Psoas muscle (tissue), 8 donors: ENCODE measurements around the gene TRAK1. TPM values are rescaled to one million over a fixed set of nuclear protein-coding genes. Genes with fewer than 3 reads are reported as not detected.

Experiments used
- ATAC-seq, 4 donors: fragments of 200-7000 bp; cut with Tn5 transposase; one replicate each; pipeline ENCODE4 v1.9.1; 2020; ENCODE audit warnings: moderate library complexity in 3 of 4, mild to moderate bottlenecking in 2 of 4
- DNase-seq, 2 donors: peaks; one replicate each; pipeline ENCODE4 v3.0.0-alpha.2; 2020
- H3K27ac ChIP-seq: fragments of 200-600 bp; one replicate; pipeline ENCODE4 v1.8.0; 2022
- H3K27me3 ChIP-seq, 3 donors: fragments of 200-600 bp in 1 of 3; one replicate each; pipeline versions ENCODE4 v1.6.1 to v1.8.0; 2013 to 2022; ENCODE audit warnings: low read length in 2 of 3, mild to moderate bottlenecking in 2 of 3, moderate library complexity in 1 of 3; ENCODE audit not compliant: insufficient read depth in 3 of 3
- H3K36me3 ChIP-seq, 2 donors: fragments of 200-600 bp in 1 of 2; one replicate each; pipeline versions ENCODE4 v1.6.1 to v1.8.0; 2013 to 2022; ENCODE audit warnings: low read depth in 1 of 2, mild to moderate bottlenecking in 1 of 2, moderate library complexity in 1 of 2; ENCODE audit not compliant: insufficient read depth in 1 of 2
- H3K4me1 ChIP-seq: fragments of 200-600 bp; one replicate; pipeline ENCODE4 v1.8.0; 2022
- H3K4me3 ChIP-seq: fragments of 200-600 bp; one replicate; pipeline ENCODE4 v1.8.0; 2022; ENCODE audit warnings: mild to moderate bottlenecking
- H3K9me3 ChIP-seq: fragments of 200-600 bp; one replicate; pipeline ENCODE4 v1.8.0; 2022
- CTCF ChIP-seq: fragments of 200-600 bp; IDR thresholded peaks from one replicate; pipeline ENCODE4 v1.8.0; 2022; ENCODE audit warnings: antibody characterized with exemption
- WGBS, 3 donors: extraction: QIAGEN DNeasy Blood & Tissue Kit; methylation state at CpG; one replicate each; pipeline versions ENCODE4 v1.1.6 to v1.1.7; 2013; 5-methylcytosine and 5-hydroxymethylcytosine counted together
- intact Hi-C, 2 donors: fragments of 100-400 bp; cut with DNase I; formaldehyde crosslinking; loops; one replicate each; pipeline versions ENCODE4 v1.11.0 to v1.14.2; 2022
- polyA plus RNA-seq, 3 donors: library from polyadenylated mRNA; stranded (reverse); fragments of 200-250 nt; gene quantifications; one replicate each; pipeline ENCODE4 v1.2.3, GENCODE V29; 2013
- total RNA-seq, 4 donors: library from RNA; stranded (reverse); fragmentation: NEBNext Ultra II Directional in 2 of 4; extraction: Animal tissue kit (Norgen Biotek cat#: 25700) in 2 of 4; gene quantifications; one replicate each; pipeline versions ENCODE4 v1.2.1 to v1.2.4, GENCODE V29; 2021 to 2023
- donor health status: healthy with polysubstance abuse.
- donor health status: DM: no; HTN: no; CAD: no; lungs with moderate emphysema.
- donor health status: Bipolar disorder and iron deficiency.
- donor health status: healthy.
- donor health status: DM: yes; HTN: yes; CAD: no.
- donor health status: DM: no; HTN: no; CAD: no.
- donor health status: DM: no; HTN: no; CAD: no.
- donor health status: DM: yes; HTN: yes; CAD: no.

Gene TRAK1
- total and polyA plus RNA-seq, 7 donors = 30.8 to 128 (median 94.8) TPM

GRCh38 chr3:42226470-42227425 is 135.6 kb downstream of the TRAK1 start:
- peaks cover 14% of the 10 kb centered on the region for H3K4me1 ChIP-seq
- intact Hi-C loops = loop anchor here (5.0 to 10.0 kb wide), 2 partner anchors 316 to 332 kb away; no protein-coding TSS in a partner anchor
- no peak for TF ChIP-seq CTCF
- ATAC-seq = no peak
- no peaks in the 10 kb centered on the region for H3K9me3 ChIP-seq
- WGBS, 3 donors = 74 to 81% (median 81%) methylated on average over 11 of the region's 11 CpGs
- no peak overlapping the region for H3K4me3 ChIP-seq
- DNase-seq = no peak
- H3K36me3 ChIP-seq = peaks cover 3 to 19% of the 10 kb centered on the region in 2 donors
- no peaks in the 10 kb centered on the region for H3K27me3 ChIP-seq
- no peak overlapping the region for H3K27ac ChIP-seq

- no peak for ATAC-seq
- Histone ChIP-seq H3K27ac (no peak overlapping the region), H3K4me3 (no peak overlapping the region), H3K36me3 (peaks cover 0 to 6% of the 10 kb centered on the region in 2 donors), H3K9me3 (no peaks in the 10 kb centered on the region), H3K27me3 (no peaks in the 10 kb centered on the region), H3K4me1 (peaks cover 14% of the 10 kb centered on the region)
- 36 to 48% (median 38%) methylated on average over 5 of the region's 5 CpGs for WGBS, 3 donors
- no peak for DNase-seq
- intact Hi-C loops = loop anchor here (5.0 to 10.0 kb wide), 2 partner anchors 314 to 334 kb away; no protein-coding TSS in a partner anchor
- no peak for TF ChIP-seq CTCF
Measured at GRCh38 chr3:42228796-42229195, 137.6 kb downstream of the TRAK1 start.

GRCh38 chr3:42229266-42229941 is 138.2 kb downstream of the TRAK1 start:
- Histone ChIP-seq H3K4me3 (no peak overlapping the region), H3K27me3 (peaks cover 0 to 1% (median 0%) of the 10 kb centered on the region in 3 donors), H3K9me3 (no peaks in the 10 kb centered on the region), H3K4me1 (peaks cover 8% of the 10 kb centered on the region), H3K36me3 (no peaks in the 10 kb centered on the region), H3K27ac (no peak overlapping the region)
- no peak for DNase-seq
- no peak for TF ChIP-seq CTCF
- intact Hi-C loops = loop anchor here (5.0 to 10.0 kb wide), 2 partner anchors 313 to 335 kb away; no protein-coding TSS in a partner anchor
- ATAC-seq = peak in 1 of 4 donors; percentile 19
- WGBS, 3 donors = 29 to 42% (median 32%) methylated on average over 5 of the region's 5 CpGs

- Histone ChIP-seq H3K4me3 (no peak overlapping the region), H3K27me3 (peaks cover 0 to 6% (median 0%) of the 10 kb centered on the region in 3 donors), H3K36me3 (no peaks in the 10 kb centered on the region), H3K4me1 (peaks cover 4% of the 10 kb centered on the region), H3K27ac (no peak overlapping the region), H3K9me3 (no peaks in the 10 kb centered on the region)
- ATAC-seq = peak; percentile 41 to 72 (median 48)
- TF ChIP-seq CTCF = peak; percentile 55
- DNase-seq = no peak
- intact Hi-C loops = loop anchor here (2.0 to 10.0 kb wide), 3 partner anchors 213 to 335 kb away; no protein-coding TSS in a partner anchor
- WGBS, 3 donors = 41 to 45% (median 41%) methylated on average over 12 to 14 of the region's 14 CpGs
Measured at GRCh38 chr3:42229942-42230688, 139.0 kb downstream of the TRAK1 start.
